GM21367 (cell line): ENCODE measurements around the gene ZNF205.
A peak's percentile ranks its signal among the peaks of the same experiment; 100 is the strongest.
"Not testable (repeated sequence)": the region's sequence is repeated elsewhere in the genome, so short reads cannot be mapped to it uniquely, and the experiment has no call there.

Experiments used
- ATAC-seq: cut with Tn5 transposase; IDR thresholded peaks from one replicate; pipeline ENCODE4 v1.9.1; 2021; ENCODE audit not compliant: unreplicated experiment

ZNF205 gene

GRCh38 chr16:3112058-3112880 is at the start of gene ZNF205:
TSS of gene ZNF205 (plus strand) at chr16:3112586. CDS start at chr16:3113431, 845 bp downstream.
- no peak for ATAC-seq

GRCh38 chr16:3063625-3064386 is 48.6 kb upstream of the ZNF205 start:
- ATAC-seq, result no peak

- ATAC-seq, result no peak
These were observed 47.2 kb upstream of the ZNF205 start, which contains the start of gene IL32 for GRCh38 chr16:3065069-3065741. TSS of gene IL32 (plus strand) at chr16:3065640. CDS start at chr16:3065812, 172 bp downstream.

- ATAC-seq, result no peak
These were observed 46.5 kb upstream of the ZNF205 start for GRCh38 chr16:3065742-3066439.

- ATAC-seq, result no peak
These were observed 46.0 kb upstream of the ZNF205 start for GRCh38 chr16:3066440-3066748.

- ATAC-seq, result no peak
These were observed 43.9 kb upstream of the ZNF205 start for GRCh38 chr16:3068487-3068886.

- ATAC-seq, result not testable (repeated sequence)
These were observed 43.2 kb upstream of the ZNF205 start for GRCh38 chr16:3069146-3069545.

- ATAC-seq, result no peak
These were observed 41.7 kb upstream of the ZNF205 start for GRCh38 chr16:3070608-3071111.

- no peak for ATAC-seq
These were observed 40.7 kb upstream of the ZNF205 start for GRCh38 chr16:3071655-3072054.

GRCh38 chr16:3072148-3072547 is 40.2 kb upstream of the ZNF205 start:
- not testable (repeated sequence) for ATAC-seq

- not testable (repeated sequence) for ATAC-seq
These were observed 39.7 kb upstream of the ZNF205 start for GRCh38 chr16:3072576-3073263.

- no peak for ATAC-seq
These were observed 38.9 kb upstream of the ZNF205 start for GRCh38 chr16:3073448-3073847.

GRCh38 chr16:3074860-3075522 is 37.4 kb upstream of the ZNF205 start:
- ATAC-seq, result peak; percentile 49

- ATAC-seq, result no peak
These were observed 36.9 kb upstream of the ZNF205 start for GRCh38 chr16:3075523-3075915.

GRCh38 chr16:3075946-3076345 is 36.4 kb upstream of the ZNF205 start:
- ATAC-seq, result not testable (repeated sequence)

GRCh38 chr16:3076577-3076976 is 35.8 kb upstream of the ZNF205 start:
- ATAC-seq, result no peak

- ATAC-seq, result no peak
These were observed 32.4 kb upstream of the ZNF205 start for GRCh38 chr16:3080024-3080423.

- not testable (repeated sequence) for ATAC-seq
These were observed 30.4 kb upstream of the ZNF205 start for GRCh38 chr16:3081957-3082356.

- not testable (repeated sequence) for ATAC-seq
These were observed 29.0 kb upstream of the ZNF205 start for GRCh38 chr16:3083408-3083807.

GRCh38 chr16:3084491-3084890 is 27.9 kb upstream of the ZNF205 start:
- no peak for ATAC-seq
